ENCODE measurements around the gene TARBP1.

The TARBP1 gene

DNA sequence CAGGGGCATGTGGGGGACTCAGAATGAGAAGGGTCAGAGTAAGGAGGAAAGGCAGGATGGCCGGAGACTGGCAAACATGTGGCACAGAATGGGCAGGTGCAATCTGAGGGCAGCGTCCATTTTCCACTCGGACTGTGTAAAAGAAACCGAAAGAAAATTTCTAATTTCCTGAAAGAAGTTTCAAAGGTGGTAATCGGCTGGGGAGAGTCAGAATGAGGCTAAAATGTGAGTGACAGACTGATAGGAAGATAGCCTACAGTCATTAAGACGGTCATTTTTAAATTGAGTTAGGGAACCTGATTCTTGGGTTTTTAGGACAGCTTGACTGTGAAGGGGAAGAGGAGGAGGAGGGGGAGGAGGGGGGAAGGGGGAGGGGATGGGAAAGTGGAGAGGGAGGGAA is 82.1 kb downstream of the TARBP1 start:
- H3K4me1 Mint-ChIP-seq, result no peaks in the 10 kb centered on the region
- TF ChIP-seq, protein P1, sequence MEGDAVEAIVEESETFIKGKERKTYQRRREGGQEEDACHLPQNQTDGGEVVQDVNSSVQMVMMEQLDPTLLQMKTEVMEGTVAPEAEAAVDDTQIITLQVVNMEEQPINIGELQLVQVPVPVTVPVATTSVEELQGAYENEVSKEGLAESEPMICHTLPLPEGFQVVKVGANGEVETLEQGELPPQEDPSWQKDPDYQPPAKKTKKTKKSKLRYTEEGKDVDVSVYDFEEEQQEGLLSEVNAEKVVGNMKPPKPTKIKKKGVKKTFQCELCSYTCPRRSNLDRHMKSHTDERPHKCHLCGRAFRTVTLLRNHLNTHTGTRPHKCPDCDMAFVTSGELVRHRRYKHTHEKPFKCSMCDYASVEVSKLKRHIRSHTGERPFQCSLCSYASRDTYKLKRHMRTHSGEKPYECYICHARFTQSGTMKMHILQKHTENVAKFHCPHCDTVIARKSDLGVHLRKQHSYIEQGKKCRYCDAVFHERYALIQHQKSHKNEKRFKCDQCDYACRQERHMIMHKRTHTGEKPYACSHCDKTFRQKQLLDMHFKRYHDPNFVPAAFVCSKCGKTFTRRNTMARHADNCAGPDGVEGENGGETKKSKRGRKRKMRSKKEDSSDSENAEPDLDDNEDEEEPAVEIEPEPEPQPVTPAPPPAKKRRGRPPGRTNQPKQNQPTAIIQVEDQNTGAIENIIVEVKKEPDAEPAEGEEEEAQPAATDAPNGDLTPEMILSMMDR (IDR thresholded peaks at IDR 0.05; ENCODE audit: unreplicated experiment in 3 of 3), result no peak
- no peak overlapping the region for H3K27ac Mint-ChIP-seq
- no peaks in the 10 kb centered on the region for H3K9me3 Mint-ChIP-seq
- H3K36me3 Mint-ChIP-seq (ENCODE audit: low read depth), result peaks cover 18% of the 10 kb centered on the region
- no peaks in the 10 kb centered on the region for H3K27me3 Mint-ChIP-seq (ENCODE audit: low read depth)
- H3K4me3 Mint-ChIP-seq, result no peak overlapping the region

DNA sequence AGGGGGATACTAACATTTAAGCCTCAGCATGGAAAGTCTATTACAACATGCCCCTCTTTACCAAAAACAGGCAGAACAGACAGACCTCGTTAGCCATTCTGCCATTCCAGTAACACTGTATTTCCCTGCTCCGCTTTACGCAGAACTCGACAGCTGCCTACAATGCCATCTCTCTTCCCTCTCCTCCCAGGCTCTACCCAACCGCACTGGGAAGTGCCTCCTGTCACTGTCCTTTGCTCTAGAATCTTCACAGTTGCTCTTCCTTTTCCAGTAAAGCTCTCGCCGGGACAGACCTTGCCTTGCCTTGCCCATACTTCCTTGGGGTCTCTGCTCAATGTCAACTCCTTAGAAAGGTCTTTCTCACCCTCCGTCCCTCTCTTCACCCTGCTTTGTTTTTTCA is 82.9 kb downstream of the TARBP1 start:
- Mint-ChIP-seq H3K27me3 (ENCODE audit: low read depth) (no peaks in the 10 kb centered on the region), H3K4me3 (no peak overlapping the region), H3K27ac (no peak overlapping the region), H3K36me3 (ENCODE audit: low read depth) (peaks cover 24% of the 10 kb centered on the region), H3K9me3 (no peaks in the 10 kb centered on the region), H3K4me1 (peaks cover 4% of the 10 kb centered on the region)
- TF ChIP-seq, protein P1 (IDR thresholded peaks at IDR 0.05; ENCODE audit: unreplicated experiment in 3 of 3), result no peak

DNA sequence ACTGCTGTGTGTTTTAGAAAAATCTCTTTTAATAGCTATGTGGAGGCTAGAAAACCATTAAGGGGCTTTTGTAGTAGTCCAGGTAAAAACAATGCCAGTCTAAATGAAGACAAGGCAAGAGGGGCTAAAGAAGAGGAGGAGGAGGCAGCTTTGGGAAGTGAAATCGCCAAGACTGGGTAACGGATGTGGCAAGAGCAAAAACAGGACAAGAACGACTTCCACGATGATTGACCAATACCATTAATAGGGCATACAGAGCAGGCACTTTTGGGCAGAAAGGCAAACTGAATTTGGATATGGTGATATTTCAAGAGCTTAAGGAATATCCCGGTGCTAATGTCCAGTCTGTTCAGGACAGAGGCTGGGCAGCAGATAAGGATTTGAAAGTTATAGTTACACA is 83.7 kb downstream of the TARBP1 start:
- Mint-ChIP-seq H3K4me3 (no peak overlapping the region), H3K27ac (no peak overlapping the region), H3K36me3 (ENCODE audit: low read depth) (peaks cover 26% of the 10 kb centered on the region), H3K9me3 (no peaks in the 10 kb centered on the region), H3K27me3 (ENCODE audit: low read depth) (no peaks in the 10 kb centered on the region), H3K4me1 (peaks cover 4% of the 10 kb centered on the region)
- TF ChIP-seq, protein P1 (IDR thresholded peaks at IDR 0.05; ENCODE audit: unreplicated experiment in 3 of 3), result no peak

DNA sequence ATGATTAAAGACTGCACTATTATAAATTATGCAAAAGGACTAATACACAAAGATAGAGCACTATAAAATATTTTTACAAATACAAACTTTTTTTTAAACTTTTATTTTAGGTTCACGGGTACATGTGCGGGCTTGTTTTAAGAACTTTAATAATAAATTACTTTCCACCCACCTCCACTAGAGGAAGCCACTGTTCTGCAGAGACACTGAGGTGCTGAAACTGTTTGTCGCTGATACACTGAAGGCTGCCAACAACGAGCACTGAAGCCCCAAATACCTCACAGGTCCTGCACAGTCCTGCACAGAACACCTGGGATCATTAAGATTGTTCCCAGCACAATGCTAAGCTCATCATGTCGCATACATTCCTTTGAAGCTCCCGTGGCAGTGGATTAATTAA is 85.8 kb downstream of the TARBP1 start:
- peaks cover 38% of the 10 kb centered on the region for H3K36me3 Mint-ChIP-seq (ENCODE audit: low read depth)
- H3K4me1 Mint-ChIP-seq, result peaks cover 4% of the 10 kb centered on the region
- H3K9me3 Mint-ChIP-seq, result no peaks in the 10 kb centered on the region
- H3K27ac Mint-ChIP-seq, result no peak overlapping the region
- H3K4me3 Mint-ChIP-seq, result no peak overlapping the region
- TF ChIP-seq, protein P1 (IDR thresholded peaks at IDR 0.05; ENCODE audit: unreplicated experiment in 3 of 3), result no peak
- no peaks in the 10 kb centered on the region for H3K27me3 Mint-ChIP-seq (ENCODE audit: low read depth)

DNA sequence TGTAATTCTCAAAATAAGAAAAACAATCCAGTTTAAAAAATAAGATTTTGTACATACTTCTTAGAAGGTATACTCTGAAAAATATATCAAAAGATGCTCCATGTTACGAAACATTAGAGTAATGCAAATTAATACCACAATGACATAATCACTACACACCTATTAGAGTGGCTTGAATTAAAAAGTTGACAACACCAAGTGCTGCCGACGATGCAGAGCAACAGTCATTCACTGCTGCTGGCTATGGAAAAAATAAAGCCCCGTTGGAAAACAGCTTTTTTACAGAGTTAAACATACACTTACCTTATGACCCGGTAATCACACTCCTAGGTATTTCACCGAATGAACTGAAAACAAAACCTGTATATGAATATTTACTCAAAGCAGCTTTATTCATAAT is 90.9 kb downstream of the TARBP1 start:
- Mint-ChIP-seq H3K4me3 (no peak overlapping the region), H3K27ac (no peak overlapping the region), H3K4me1 (peaks cover 4% of the 10 kb centered on the region), H3K36me3 (ENCODE audit: low read depth) (peaks cover 64% of the 10 kb centered on the region), H3K27me3 (ENCODE audit: low read depth) (no peaks in the 10 kb centered on the region), H3K9me3 (no peaks in the 10 kb centered on the region)
- TF ChIP-seq, protein P1 (IDR thresholded peaks at IDR 0.05; ENCODE audit: unreplicated experiment in 3 of 3), result no peak

DNA sequence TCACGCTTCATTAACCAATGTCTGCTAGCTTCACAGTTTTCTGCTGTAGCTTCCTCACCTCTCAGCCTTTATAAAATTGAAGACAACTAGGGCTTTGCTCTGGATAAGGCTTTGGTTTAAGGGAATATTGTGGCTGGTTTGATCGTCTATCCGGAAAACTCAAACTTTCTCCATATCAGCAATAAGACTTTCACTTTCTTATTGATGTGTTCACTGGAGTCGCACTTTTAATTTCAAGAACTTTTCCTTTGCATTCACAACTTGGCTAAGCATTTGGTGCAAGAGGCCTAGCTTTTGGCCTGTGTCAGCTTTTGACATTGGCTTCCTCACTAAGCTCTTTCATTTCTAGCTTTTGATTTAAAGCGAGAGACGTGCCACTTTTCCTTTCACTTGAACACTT is 92.9 kb downstream of the TARBP1 start:
- Mint-ChIP-seq H3K27me3 (ENCODE audit: low read depth) (no peaks in the 10 kb centered on the region), H3K27ac (no peak overlapping the region), H3K4me3 (no peak overlapping the region), H3K4me1 (no peaks in the 10 kb centered on the region), H3K9me3 (no peaks in the 10 kb centered on the region), H3K36me3 (ENCODE audit: low read depth) (peaks cover 65% of the 10 kb centered on the region)
- TF ChIP-seq, protein P1 (IDR thresholded peaks at IDR 0.05; ENCODE audit: unreplicated experiment in 3 of 3), result no peak

All from nephron (organoid).